ENCODE measurements around the gene ZCCHC24.

ZCCHC24 gene

GRCh38 chr10:79445161-79445976 lies at the start of gene ZCCHC24:
TSS of gene ZCCHC24 (minus strand) at chr10:79445624. CDS start at chr10:79445440, 184 bp downstream.
- peaks cover 38% of the 10 kb centered on the region for H3K27me3 ChIP-seq (ENCODE audit: control insufficient read depth, insufficient read depth, low read length)
- peak within 1 kb of the TSS; percentile 76 for H3K4me3 ChIP-seq (ENCODE audit: low read depth, low read length)
- H3K36me3 ChIP-seq (ENCODE audit: control insufficient read depth, insufficient read depth, low read length) = no peaks in the 10 kb centered on the region
- peaks cover 15% of the 10 kb centered on the region for H3K4me1 ChIP-seq (ENCODE audit: control insufficient read depth, insufficient read depth, low read length)
- H3K27ac ChIP-seq (ENCODE audit: low read depth, low read length) = peak within 1 kb of the TSS; percentile 31
- H3K9ac ChIP-seq (ENCODE audit: low read depth, low read length) = peak within 1 kb of the TSS; percentile 54
- H3K9me3 ChIP-seq (ENCODE audit: control insufficient read depth, insufficient read depth, low read length) = no peaks in the 10 kb centered on the region

DNA sequence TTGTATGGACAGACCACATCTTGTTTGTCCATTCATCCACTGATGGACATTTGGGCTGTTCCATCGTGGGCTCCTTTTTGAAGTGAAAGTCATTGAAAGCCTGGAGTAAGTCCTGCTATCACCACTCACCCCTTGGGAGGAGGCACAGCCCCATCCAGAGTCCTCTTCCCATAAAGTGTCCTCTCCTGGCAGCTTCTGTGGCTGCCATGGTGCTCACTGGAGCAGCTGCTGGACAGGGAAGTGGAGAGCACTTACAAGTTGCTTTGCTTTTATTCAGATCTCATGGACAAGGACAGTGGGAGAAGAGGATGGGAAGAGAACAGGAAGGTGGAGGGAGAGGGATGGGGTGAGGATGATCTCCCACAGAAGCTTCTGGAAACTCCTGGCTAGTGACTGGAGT lies 48.4 kb upstream of the ZCCHC24 start:
- Histone ChIP-seq H3K36me3 (ENCODE audit: control insufficient read depth, insufficient read depth, low read length) (no peaks in the 10 kb centered on the region), H3K4me3 (ENCODE audit: low read depth, low read length) (no peak overlapping the region), H3K27ac (ENCODE audit: low read depth, low read length) (no peak overlapping the region), H3K27me3 (ENCODE audit: control insufficient read depth, insufficient read depth, low read length) (0 out of 2 replicates have a peak, but pooled peaks cover 5% of the 10 kb centered on the region), H3K4me1 (ENCODE audit: control insufficient read depth, insufficient read depth, low read length) (no peaks in the 10 kb centered on the region), H3K9ac (ENCODE audit: low read depth, low read length) (no peak overlapping the region), H3K9me3 (ENCODE audit: control insufficient read depth, insufficient read depth, low read length) (no peaks in the 10 kb centered on the region)

- H3K36me3 ChIP-seq (ENCODE audit: control insufficient read depth, insufficient read depth, low read length) = no peaks in the 10 kb centered on the region
- H3K9ac ChIP-seq (ENCODE audit: low read depth, low read length) = no peak overlapping the region
- 0 out of 2 replicates have a peak, but pooled peaks cover 5% of the 10 kb centered on the region for H3K27me3 ChIP-seq (ENCODE audit: control insufficient read depth, insufficient read depth, low read length)
- peaks cover 5% of the 10 kb centered on the region for H3K4me1 ChIP-seq (ENCODE audit: control insufficient read depth, insufficient read depth, low read length)
- H3K9me3 ChIP-seq (ENCODE audit: control insufficient read depth, insufficient read depth, low read length) = no peaks in the 10 kb centered on the region
- no peak overlapping the region for H3K4me3 ChIP-seq (ENCODE audit: low read depth, low read length)
- no peak overlapping the region for H3K27ac ChIP-seq (ENCODE audit: low read depth, low read length)
These were observed 47.4 kb upstream of the ZCCHC24 start for GRCh38 chr10:79492839-79493238.

DNA sequence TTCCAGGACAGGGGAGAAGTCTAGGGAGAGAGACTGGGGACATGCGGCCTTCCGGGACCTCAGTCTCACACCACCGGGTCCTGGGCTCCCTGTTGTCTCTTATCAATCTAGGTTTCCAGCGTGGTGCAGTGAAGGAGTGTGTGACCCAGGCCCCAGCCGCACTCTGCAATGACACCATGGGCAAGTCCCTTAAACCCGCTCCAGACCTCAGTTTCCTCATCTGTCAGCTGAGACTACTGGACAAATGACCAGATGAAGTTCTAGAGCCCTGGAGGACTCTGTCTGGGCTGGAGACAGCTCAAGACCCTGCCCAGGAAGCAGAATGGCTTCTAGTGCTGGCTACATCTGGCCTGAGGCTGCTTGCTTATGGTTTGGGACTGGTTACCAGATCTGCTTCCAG lies 46.8 kb upstream of the ZCCHC24 start:
- Histone ChIP-seq H3K27me3 (ENCODE audit: control insufficient read depth, insufficient read depth, low read length) (0 out of 2 replicates have a peak, but pooled peaks cover 2% of the 10 kb centered on the region), H3K4me3 (ENCODE audit: low read depth, low read length) (no peak overlapping the region), H3K4me1 (ENCODE audit: control insufficient read depth, insufficient read depth, low read length) (peaks cover 6% of the 10 kb centered on the region), H3K36me3 (ENCODE audit: control insufficient read depth, insufficient read depth, low read length) (no peaks in the 10 kb centered on the region), H3K9me3 (ENCODE audit: control insufficient read depth, insufficient read depth, low read length) (no peaks in the 10 kb centered on the region), H3K27ac (ENCODE audit: low read depth, low read length) (no peak overlapping the region), H3K9ac (ENCODE audit: low read depth, low read length) (no peak overlapping the region)

DNA sequence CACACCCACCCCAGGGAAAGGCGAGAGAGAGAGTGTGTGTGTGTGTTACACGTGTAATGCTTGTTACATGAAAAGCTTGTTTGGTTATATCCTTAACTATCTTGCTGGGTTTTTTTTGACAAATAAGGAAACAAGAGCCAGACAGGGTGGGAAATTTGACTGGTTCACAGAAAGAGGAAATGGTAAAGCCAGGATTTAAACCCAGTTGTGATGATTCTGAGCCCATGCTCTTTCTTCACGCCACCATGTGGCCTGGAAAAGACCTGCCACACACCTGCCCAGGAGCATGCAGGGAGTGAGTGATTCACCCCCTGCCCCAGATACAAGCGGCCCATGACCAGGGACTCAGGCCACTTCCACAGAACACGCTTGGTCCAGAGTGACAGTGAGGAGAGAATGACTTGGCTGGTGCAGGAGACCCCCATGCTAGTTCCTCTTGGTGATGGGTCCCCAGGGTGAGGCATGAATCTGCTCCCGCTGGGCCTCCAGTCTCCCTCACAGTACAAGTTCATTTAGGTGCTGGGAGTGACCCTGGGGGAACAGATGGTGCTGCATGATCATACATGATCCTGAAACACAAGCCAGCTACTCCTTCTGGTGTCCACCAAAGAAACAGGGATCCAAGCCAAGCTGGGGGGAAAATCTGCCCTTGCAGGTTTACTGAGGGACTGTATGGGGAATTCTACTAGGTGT lies 45.9 kb upstream of the ZCCHC24 start:
- no peaks in the 10 kb centered on the region for H3K9me3 ChIP-seq (ENCODE audit: control insufficient read depth, insufficient read depth, low read length)
- H3K27me3 ChIP-seq (ENCODE audit: control insufficient read depth, insufficient read depth, low read length) = no peaks in the 10 kb centered on the region
- H3K36me3 ChIP-seq (ENCODE audit: control insufficient read depth, insufficient read depth, low read length) = no peaks in the 10 kb centered on the region
- H3K4me3 ChIP-seq (ENCODE audit: low read depth, low read length) = no peak overlapping the region
- no peak overlapping the region for H3K9ac ChIP-seq (ENCODE audit: low read depth, low read length)
- H3K27ac ChIP-seq (ENCODE audit: low read depth, low read length) = no peak overlapping the region
- peaks cover 6% of the 10 kb centered on the region for H3K4me1 ChIP-seq (ENCODE audit: control insufficient read depth, insufficient read depth, low read length)

- Histone ChIP-seq H3K4me1 (ENCODE audit: control insufficient read depth, insufficient read depth, low read length) (peaks cover 6% of the 10 kb centered on the region), H3K9me3 (ENCODE audit: control insufficient read depth, insufficient read depth, low read length) (no peaks in the 10 kb centered on the region), H3K9ac (ENCODE audit: low read depth, low read length) (no peak overlapping the region), H3K36me3 (ENCODE audit: control insufficient read depth, insufficient read depth, low read length) (no peaks in the 10 kb centered on the region), H3K4me3 (ENCODE audit: low read depth, low read length) (no peak overlapping the region), H3K27me3 (ENCODE audit: control insufficient read depth, insufficient read depth, low read length) (no peaks in the 10 kb centered on the region), H3K27ac (ENCODE audit: low read depth, low read length) (no peak overlapping the region)
These were observed 45.1 kb upstream of the ZCCHC24 start for GRCh38 chr10:79490400-79491142.

GRCh38 chr10:79488870-79489269 lies 43.4 kb upstream of the ZCCHC24 start:
- Histone ChIP-seq H3K9me3 (ENCODE audit: control insufficient read depth, insufficient read depth, low read length) (no peaks in the 10 kb centered on the region), H3K4me3 (ENCODE audit: low read depth, low read length) (no peak overlapping the region), H3K27ac (ENCODE audit: low read depth, low read length) (no peak overlapping the region), H3K27me3 (ENCODE audit: control insufficient read depth, insufficient read depth, low read length) (no peaks in the 10 kb centered on the region), H3K36me3 (ENCODE audit: control insufficient read depth, insufficient read depth, low read length) (no peaks in the 10 kb centered on the region), H3K4me1 (ENCODE audit: control insufficient read depth, insufficient read depth, low read length) (peaks cover 6% of the 10 kb centered on the region), H3K9ac (ENCODE audit: low read depth, low read length) (no peak overlapping the region)

DNA sequence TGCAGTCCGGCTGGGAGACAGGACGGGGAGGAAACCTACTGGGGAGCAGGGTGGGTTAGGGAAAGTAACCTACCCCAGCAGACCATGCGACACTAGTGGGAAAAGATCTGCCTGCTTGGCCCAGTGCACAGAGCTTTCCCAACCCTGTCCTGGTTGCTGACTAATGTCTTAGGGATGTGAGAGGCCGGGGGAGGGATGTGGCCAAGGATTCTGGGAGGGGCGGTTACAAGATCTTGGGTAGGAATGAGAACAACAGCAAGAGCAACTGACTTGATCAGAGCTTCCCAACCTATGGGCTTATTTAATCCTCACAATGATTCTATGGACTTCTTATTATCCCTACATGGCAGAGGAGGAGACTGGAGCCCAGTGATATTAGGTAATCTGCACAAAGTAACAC lies 42.9 kb upstream of the ZCCHC24 start:
- Histone ChIP-seq H3K9me3 (ENCODE audit: control insufficient read depth, insufficient read depth, low read length) (no peaks in the 10 kb centered on the region), H3K36me3 (ENCODE audit: control insufficient read depth, insufficient read depth, low read length) (no peaks in the 10 kb centered on the region), H3K27me3 (ENCODE audit: control insufficient read depth, insufficient read depth, low read length) (no peaks in the 10 kb centered on the region), H3K4me3 (ENCODE audit: low read depth, low read length) (no peak overlapping the region), H3K27ac (ENCODE audit: low read depth, low read length) (no peak overlapping the region), H3K9ac (ENCODE audit: low read depth, low read length) (no peak overlapping the region), H3K4me1 (ENCODE audit: control insufficient read depth, insufficient read depth, low read length) (peaks cover 6% of the 10 kb centered on the region)

- H3K36me3 ChIP-seq (ENCODE audit: control insufficient read depth, insufficient read depth, low read length) = no peaks in the 10 kb centered on the region
- no peaks in the 10 kb centered on the region for H3K9me3 ChIP-seq (ENCODE audit: control insufficient read depth, insufficient read depth, low read length)
- H3K9ac ChIP-seq (ENCODE audit: low read depth, low read length) = no peak overlapping the region
- H3K27me3 ChIP-seq (ENCODE audit: control insufficient read depth, insufficient read depth, low read length) = no peaks in the 10 kb centered on the region
- H3K27ac ChIP-seq (ENCODE audit: low read depth, low read length) = no peak overlapping the region
- no peak overlapping the region for H3K4me3 ChIP-seq (ENCODE audit: low read depth, low read length)
- peaks cover 6% of the 10 kb centered on the region for H3K4me1 ChIP-seq (ENCODE audit: control insufficient read depth, insufficient read depth, low read length)
These were observed 42.1 kb upstream of the ZCCHC24 start for GRCh38 chr10:79487296-79488194.

DNA sequence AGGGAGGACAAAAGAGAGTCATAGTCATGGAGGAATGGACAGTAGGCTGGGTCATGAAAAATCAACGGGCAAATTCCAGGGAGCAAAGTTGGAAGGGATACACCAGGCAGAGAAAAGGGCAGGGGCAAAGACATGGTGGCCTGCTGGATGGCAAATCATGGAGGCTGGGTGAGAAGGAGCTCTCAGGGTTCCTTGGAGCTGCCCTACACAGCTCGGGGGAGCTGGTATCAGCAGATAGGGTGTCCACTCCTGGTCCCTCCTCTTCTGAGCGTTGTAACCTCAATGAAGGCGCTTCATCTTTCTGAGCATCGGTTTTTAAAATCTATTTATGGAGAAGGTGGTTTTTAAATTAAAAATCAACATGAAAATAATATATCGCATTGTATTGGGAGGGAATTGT lies 39.1 kb upstream of the ZCCHC24 start:
- Histone ChIP-seq H3K9ac (ENCODE audit: low read depth, low read length) (no peak overlapping the region), H3K27ac (ENCODE audit: low read depth, low read length) (no peak overlapping the region), H3K4me3 (ENCODE audit: low read depth, low read length) (no peak overlapping the region), H3K4me1 (ENCODE audit: control insufficient read depth, insufficient read depth, low read length) (peaks cover 6% of the 10 kb centered on the region), H3K36me3 (ENCODE audit: control insufficient read depth, insufficient read depth, low read length) (no peaks in the 10 kb centered on the region), H3K27me3 (ENCODE audit: control insufficient read depth, insufficient read depth, low read length) (no peaks in the 10 kb centered on the region), H3K9me3 (ENCODE audit: control insufficient read depth, insufficient read depth, low read length) (no peaks in the 10 kb centered on the region)

Measured in HUES48 (cell line).